ENCODE results near the gene SYT6.

Gene SYT6

GRCh38 chr1:114093624-114094362, 59.9 kb downstream of the SYT6 start:
- DNase-seq, result no peak

DNA sequence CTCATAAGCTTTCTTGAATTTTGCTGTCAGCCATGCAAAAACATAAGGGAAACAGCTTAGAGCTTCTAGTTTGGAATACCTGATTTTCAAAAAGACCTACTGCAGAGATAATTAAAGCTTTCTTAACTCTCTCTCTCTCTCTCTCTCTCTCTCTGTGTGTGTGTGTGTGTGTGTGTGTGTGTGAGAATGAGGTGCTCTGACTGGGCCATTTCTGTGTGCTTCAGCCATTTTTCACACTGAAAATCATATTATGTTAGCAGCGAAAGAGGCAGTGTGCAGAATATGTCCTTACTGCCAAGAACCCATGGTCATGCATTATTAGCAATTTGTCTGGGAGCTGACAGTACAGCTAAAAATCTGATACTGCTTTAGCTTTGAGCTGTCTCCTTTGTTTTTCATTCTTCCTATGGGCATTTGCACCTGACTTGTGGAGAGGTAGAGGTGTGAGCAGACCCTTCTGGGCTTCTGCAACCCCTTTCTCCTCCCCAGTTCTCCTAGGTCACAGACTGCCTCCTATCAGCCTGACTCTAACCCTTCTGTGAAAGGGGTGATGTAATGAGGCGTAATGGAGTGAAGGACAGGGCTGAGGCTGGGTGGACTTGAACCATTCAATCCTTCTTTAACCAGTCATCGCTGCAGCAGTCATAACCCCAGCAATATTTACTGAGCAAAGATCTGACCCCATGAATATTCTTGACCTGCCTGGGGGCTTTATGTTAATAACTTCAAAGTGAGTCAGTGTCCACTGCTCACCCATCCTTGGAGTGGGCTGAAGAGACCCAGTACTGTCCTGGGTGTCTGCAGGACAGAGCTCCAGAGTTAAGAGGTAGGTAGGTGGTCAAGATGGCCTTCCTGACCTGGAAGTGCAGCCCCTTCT, 61.2 kb downstream of the SYT6 start:
- DNase-seq, result no peak

- DNase-seq, result no peak
Measured at GRCh38 chr1:114091711-114092110, 62.0 kb downstream of the SYT6 start.

GRCh38 chr1:114090738-114091505, 62.7 kb downstream of the SYT6 start:
- DNase-seq, result no peak

DNA sequence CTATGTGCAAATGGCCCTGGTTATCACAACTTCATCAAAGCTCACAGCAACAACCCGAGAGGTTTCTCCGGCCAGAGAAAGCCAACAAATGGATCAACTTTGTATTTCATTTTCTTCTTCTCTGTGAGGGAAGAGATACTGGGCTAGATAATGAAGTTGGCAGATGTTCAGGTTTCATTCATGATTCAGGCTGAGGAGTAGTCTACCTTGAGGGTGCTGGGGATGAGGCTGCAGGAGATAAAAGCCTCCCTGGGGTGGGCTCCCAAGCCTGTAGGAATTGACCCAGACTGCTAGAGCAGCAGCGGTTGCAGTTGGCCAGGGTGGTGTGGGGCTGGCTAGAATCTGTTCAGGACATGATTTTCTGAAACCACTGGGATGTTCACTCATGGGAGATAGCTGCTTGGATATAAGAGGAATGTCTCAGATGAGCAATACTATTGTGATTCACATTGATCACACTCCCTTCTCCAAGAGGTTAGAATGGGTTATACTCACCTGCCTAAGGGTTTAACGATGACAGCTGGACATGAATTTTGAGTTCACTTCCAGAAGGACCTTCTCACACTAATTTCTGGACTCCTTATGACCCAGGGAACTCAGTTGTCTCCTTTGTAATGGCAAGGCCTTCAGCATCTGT, 64.0 kb downstream of the SYT6 start:
- DNase-seq, result no peak

DNA sequence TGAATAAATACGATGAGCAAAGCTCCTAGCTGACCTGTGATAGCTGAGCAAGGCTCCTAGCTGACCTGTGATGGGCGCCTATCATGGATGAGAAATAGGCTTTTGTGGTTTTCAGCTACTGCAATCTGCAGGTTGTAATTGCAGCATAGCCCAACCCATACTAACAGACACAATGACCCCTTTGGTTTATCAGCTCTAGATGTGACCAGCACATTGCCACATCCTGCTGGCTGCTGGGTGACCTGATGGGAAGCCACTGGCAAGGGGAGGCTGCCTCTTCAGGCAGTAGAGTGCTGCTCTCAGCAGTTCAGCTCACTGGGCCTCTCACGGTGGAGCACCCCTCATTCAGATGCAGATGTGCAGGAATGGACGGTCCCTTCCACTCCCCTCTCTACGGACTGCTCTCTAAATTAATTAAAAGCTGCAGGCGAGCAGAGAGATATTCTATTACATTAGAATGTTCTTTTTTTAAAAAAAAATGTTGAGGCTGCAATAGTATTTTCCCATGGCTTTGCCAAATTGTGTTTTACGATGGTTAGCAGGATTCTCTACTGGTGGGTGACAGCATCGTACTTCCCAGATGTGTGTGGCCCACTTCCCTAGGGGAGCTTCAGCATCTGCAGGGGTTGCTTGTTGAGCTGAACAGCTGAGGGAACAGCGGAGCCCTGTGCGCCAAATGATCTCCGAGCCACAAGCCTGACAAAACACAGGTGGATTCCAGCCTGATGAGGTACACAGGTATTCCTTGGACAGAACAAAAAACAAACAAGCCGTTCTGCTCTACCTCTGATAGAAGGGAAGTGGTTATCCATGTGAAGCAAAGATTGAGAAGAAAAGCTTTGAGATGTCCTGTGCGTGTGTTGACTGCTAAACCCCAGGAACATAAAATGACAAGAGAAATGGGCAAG, 65.0 kb downstream of the SYT6 start:
- no peak for DNase-seq

DNA sequence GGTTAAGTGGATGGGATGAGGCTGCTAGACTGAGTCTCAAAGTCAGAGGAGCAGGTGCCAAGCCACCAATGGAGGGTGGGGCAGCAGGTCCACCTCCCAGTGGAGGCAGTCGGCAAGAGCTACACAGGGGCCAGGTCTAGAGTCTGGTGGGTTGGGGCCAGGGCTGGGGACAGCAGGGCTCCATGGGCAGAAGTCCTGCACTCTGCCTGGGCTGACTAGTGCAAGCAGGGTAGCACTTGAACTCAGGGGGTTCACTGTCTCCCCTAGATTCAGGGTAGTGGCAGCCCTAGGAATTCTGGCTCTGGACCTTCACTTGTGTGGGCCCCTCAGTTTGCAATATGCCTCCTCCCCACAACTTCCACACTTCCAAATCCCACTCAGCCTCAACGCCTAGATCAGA, 66.2 kb downstream of the SYT6 start:
- DNase-seq, result no peak

GRCh38 chr1:114086601-114087368, 66.9 kb downstream of the SYT6 start:
- DNase-seq, result no peak

DNA sequence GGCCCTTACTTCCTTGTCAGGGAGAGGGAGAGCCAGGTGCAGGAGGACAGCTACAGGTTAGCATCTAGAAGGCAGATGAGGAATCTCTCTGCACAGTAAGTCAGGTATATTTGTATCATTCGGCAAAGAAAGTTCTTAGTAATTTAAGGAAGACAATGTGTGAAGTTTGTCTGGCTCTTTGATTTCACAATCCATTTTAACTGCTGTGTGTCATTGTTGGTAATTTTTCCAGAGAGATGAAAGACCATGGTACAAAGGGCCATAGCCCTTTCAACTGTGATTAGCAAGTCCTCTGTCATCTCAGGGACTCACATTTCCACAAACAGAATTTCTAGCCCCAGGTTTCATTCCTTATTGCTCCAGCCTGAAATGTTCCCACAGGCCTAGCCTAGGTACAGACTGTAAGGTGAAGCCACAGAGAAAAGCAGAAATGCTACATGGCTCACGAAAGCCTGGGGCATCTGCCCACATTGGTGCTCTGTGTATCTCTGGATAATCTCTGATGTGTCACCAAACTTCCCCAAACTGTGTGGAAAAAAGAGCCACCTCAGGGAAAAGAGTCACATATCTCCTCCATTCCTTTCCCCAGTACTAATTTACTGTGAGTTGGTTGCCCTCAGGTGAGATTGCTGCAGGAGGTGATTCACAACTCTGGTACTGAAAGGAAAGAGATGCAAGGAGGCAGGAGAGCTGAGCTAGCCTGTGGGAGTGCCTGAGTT, 70.6 kb downstream of the SYT6 start:
- DNase-seq, result no peak

DNA sequence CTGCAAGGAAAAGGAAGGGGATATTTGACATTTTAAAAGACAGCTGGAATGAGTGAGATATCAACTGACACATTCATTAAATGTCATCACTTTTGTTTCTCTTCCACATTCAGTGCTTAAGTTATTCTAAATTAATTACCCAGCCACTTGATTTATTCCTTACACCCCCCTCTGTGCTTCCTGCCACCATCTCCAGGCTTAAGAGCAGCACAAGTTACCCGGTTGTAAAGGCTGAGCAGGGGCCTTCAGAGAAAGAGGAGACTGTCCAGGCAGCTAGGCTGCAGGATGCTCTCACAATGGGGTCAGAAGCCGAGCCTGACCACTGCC, 71.4 kb downstream of the SYT6 start:
- DNase-seq, result no peak

DNA sequence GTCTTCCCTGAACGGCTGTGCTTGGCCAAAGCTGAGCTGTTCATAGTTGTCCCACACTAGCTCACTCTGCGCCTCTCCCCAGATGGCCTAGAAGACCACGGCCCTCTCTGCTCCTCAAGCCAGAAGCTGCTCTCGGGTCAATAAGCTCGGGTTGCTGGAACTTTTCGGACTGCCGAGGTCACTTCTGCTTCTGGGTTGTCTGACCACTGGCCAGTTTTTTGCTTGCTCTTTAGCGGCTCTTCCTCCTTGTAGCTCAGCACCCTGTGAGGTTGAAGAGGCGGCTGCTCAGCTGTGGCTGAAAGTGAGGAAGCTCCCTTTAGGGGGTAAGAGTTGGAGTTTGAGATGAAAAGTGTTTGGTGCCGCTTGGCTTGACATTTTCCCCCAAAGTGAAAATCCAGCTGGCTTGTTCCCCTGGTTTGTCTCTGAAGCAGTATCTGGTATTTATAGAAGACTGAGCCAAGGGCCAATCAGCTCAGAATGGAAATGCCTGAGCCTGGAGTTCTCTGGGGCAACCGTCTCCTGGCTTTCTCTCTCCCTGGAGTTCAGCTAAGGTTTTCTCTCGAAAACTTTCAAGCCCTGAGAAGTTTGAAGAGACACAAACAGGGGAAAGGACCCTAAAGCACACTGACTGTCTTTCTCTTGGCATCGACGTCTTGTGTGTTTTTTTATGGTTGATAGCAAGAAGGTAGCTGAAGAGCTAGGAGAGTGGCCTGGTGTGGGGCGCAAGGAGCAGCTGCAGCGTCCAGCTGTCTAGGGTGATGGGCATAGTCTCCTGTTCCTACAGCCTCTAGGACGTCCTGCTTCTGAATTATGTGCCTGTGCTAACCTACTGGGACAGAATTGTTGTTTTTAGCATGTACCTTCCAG, 72.0 kb downstream of the SYT6 start:
- peak in 19 of 51 donors; percentile 4 to 45 (median 16) for DNase-seq

DNA sequence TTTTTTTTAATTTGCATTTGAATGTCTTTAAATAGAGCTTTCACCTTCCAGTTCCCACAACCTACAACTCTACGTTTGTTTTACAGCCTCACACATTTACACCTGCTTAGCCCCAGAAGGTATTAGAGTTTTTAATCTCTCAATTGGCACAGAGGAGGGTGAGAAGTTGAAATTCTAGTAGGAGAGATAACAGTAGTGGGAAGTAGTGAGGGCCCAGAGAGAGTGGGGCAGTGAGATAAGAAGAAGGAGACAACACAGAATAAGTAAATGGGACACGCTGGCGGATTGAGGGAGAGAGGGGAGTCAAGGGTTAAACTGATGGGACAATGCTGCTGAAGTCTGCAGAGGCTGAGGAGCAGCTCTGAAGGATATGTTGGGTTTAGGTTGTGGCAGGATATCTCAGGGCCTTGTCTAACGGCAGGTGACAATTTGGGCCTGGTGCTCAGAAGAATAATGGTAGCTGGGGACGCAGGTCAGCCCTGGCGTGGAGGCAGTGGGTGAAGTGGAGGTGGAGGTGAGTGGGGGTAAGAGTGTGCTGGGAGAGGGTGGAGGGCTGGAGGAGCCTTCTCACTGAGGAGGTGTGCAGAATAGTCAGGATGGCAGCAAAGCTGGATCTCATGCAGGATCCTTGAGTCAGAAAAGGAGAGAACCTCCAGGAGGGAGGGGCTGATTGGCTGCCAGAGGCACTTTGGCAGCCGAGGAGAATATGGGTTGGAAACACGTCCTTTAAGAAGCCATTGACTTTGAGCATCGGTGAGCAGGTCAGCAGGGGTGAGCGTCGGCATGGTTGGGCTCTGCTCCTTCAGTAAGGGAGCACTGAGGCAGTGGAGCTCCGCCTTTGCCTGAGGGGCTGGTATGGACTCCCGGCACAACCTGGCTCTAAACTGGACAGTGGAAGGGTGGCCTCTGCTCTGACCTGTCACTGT, 72.9 kb downstream of the SYT6 start:
- no peak for DNase-seq

DNA sequence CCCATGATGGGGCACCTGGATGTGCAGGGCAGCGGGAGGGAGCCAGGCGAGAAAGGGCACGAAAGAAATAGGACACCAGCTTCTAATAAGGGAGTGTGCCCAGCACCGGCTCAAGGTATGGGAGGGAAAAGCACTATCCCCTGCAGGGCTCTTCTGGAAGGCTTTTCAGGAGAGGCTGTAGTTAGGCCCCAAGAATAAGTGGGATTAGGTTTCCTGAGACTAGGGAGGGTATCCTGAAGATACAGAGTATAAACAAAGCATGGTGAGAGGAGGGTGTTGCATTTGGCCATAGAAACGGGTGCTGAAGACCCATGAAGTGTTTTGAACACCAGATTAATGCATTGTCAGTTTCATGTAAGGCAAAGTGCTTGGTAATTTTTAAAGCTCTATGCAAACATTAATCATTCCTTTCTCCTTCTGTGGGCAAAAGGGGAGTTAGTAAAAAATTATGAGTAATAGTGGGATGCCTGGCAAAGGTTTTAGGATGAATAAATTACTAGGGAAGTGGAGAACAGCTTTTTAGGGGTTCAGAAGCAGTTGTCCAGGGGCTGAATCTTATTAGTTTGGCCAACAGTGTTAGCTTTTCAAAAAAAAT, 74.0 kb downstream of the SYT6 start:
- DNase-seq, result no peak

DNA sequence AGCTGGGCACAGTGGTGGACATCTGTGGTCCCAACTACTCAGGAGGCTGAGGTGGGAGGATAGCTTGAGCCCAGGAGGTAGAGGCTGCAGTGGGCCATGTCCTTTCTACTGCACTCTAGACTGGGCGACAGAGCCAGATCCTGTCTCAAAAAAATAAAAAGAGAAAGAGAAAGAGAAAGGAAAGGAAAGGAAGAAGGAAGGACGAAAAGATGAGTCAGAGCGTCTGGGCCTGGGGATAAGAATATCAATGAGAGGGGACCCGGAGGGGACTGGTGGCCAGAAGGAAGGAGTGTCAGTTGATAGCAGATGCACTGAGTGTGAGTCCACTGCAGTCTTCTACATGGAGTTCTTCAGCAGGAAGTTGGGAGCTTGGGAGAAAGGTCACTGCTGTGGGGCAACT, 75.6 kb downstream of the SYT6 start:
- DNase-seq, result no peak

DNA sequence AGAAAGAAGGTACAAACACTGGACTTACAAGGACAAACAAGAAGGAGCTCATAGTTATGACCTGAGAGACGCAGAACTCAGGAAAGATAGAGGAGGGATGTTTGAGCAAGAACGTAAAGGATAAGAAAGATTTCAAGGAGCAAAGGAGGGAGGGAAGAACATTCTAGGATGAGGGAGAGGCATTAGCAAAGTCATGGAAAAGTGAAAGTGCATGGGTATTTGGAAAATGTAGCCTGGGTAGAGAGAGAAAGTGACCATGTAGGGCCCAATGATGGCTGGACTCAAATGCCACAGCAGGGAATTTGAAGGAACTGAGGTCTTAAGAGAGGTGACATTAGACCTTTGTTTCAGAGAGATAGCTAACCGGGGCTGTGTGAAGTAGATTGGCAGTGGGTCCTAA, 76.5 kb downstream of the SYT6 start:
- DNase-seq, result no peak

GRCh38 chr1:114076308-114076707, 77.4 kb downstream of the SYT6 start:
- no peak for DNase-seq
